Left colon (tissue), 2 donors: ENCODE measurements around the gene RNF208. TPM values are rescaled to one million over a fixed set of nuclear protein-coding genes. Genes with fewer than 3 reads are reported as not detected.

Source experiments
- ATAC-seq: fragments of 200-7000 bp; cut with Tn5 transposase; one replicate; pipeline ENCODE4 v1.9.1; 2020; ENCODE audit warnings: mild to moderate bottlenecking, moderate library complexity
- DNase-seq, 2 donors: peaks; one replicate each; pipeline ENCODE4 v3.0.0-alpha.2; 2020
- intact Hi-C, 2 donors: fragments of 100-400 bp; cut with DNase I in 1 of 2; cut with micrococcal nuclease in 1 of 2; formaldehyde crosslinking; loops; one replicate each; pipeline versions ENCODE4 v1.11.2 to v1.14.0; 2022; cut with DNase I, micrococcal nuclease
- total RNA-seq, 2 donors: library from RNA; stranded (reverse); fragmentation: NEBNext Ultra II Directional; extraction: Animal tissue kit (Norgen Biotek cat#: 25700); gene quantifications; one replicate each; pipeline ENCODE4 v1.2.1, GENCODE V29; 2021
- donor health status: DM: no; HTN: no; CAD: no.
- donor health status: DM: yes; HTN: yes; CAD: no.

Gene RNF208
- total RNA-seq, 2 donors from 2014 or later: 5.1 to 9.7 TPM

GRCh38 chr9:137189297-137190295 is 32.4 kb downstream of the RNF208 start:
- ATAC-seq (peak; percentile 1), DNase-seq (peak in 1 of 2 donors; percentile 11)
- intact Hi-C loops: loop anchor here in 1 of 2 donors (5.0 kb wide), 1 partner anchor 47 kb away; no protein-coding TSS in a partner anchor

DNA sequence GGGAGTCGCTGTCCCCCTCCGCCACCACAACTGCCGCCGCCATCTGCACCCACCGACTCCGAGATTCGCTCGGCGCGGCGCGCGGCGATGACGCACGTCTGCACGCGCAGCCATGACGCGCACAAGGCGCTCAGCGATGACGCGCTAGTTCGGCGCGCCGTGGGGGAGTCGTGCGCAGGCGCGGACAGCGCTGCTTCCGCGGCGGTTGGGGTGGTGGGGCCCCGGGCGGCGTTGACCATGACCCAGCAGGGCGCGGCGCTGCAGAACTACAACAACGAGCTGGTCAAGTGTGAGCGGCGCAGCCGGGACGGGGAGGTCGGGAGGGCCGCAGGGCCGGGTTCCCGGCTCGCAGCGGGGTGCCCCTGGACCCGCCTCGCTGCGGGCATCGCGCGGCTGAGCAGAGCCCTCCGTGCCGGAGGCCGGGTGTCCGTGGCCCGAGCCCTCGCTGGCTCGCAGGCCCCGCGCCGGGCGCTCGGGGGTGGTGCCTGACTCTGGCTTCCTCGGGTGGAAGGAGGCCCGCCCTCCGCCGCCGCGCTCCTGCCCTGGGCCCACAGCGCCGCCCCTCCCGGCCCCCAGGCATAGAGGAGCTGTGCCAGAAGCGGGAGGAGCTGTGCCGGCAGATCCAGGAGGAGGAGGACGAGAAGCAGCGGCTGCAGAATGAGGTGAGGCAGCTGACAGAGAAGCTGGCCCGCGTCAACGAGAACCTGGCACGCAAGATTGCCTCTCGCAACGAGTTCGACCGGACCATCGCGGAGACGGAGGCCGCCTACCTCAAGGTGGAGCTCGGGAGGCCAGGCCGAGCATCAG is 33.3 kb downstream of the RNF208 start, which contains the start of the genes ANAPC2 and SSNA1:
Gene ANAPC2, minus strand, starts transcription at position 71 of the 807 bp plus-strand sequence. Its CDS starts 28 bp downstream, at position 43.
Gene SSNA1, plus strand, starts transcription at position 187 of the 807 bp plus-strand sequence. Its CDS starts 51 bp downstream, at position 238.
- intact Hi-C loops: no loop called here
- DNase-seq (peak; percentile 91 to 95), ATAC-seq (peak; percentile 78)

GRCh38 chr9:137188086-137188489 is 34.0 kb downstream of the RNF208 start:
- no peak for DNase-seq
- peak; percentile 2 for ATAC-seq
- intact Hi-C loops: no loop called here

GRCh38 chr9:137187386-137187785 is 34.7 kb downstream of the RNF208 start:
- ATAC-seq (no peak), DNase-seq (no peak)
- intact Hi-C loops: no loop called here

DNA sequence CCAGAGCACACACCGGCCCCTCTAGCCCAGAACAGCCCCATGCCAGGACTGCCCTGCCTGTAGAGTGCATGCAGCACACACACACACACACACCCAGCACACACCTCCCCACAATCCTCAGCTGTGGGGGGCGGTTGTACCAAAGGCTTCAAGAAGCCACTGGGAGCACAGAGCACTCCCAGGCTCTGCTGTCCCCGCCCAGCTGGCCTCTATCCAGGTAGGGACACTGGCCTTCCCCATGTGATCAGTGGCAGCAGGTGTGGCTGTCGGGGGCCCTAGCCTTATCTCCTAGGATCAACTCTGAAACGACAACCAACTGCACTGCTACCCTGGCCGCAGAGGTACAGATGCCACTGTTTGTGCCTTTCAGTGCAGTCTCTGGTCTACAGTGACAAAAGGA is 35.7 kb downstream of the RNF208 start:
- peak in 1 of 2 donors; percentile 77 for DNase-seq
- intact Hi-C loops: no loop called here
- peak; percentile 12 for ATAC-seq

DNA sequence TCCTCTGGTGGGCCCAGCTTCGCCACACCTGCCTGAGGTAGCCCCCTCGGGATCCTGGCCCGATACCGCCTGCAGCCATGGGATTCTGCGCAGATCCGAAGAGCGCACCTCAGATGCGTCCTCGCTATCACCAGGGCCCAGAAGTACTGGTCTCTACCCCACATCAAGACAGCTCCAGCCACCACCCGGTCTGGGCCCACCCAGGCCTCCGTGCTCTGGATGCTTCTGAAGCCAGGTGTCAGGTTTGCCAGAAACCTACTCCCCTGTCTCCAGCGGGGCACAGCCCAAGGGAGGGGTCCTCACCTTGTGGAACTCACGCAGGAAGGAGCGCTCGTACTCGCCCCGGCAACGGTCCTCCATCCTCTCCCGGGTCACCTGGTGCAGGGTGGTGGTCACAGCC is 36.1 kb downstream of the RNF208 start:
- intact Hi-C loops: no loop called here
- ATAC-seq (no peak), DNase-seq (peak in 1 of 2 donors; percentile 5)

DNA sequence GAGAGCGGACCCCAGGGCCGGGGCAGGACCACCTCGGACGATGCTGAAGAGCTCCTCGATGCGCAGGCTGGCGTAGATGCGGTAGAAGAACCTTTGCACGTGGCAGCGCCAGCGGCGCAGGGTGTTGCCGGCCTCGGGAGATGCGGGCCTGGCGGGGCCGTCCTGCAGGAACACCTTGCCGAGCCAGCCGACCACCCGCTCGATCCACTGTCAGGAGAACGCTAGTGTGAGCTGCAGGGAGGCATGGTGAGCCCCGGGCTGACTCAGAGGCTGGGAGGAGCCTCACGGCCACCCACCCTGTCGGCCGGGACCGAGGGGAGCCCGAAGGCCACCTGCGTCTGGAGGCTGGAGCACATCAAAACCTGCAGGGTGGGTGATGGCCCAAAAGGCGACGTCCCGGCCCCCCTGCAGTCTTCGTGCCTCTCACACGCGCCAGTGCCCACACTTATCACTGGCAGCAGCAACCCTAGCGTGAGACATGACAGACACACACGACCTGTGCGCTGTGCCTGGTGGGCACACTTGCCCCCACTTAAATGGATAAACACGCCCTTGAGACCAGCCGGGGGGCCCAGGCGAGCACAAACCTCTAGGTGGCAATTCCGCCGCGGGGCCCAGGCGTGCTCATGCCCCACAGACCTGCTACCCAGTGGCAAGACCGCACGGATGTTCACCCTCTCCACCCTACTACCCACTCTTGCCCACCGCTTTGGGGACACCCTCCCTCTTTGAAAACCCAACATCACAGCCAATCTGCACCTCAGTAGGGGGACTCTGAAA is 37.0 kb downstream of the RNF208 start:
- intact Hi-C loops: no loop called here
- ATAC-seq (no peak), DNase-seq (peak in 1 of 2 donors; percentile 6)

- intact Hi-C loops: no loop called here
- no peak for ATAC-seq
- no peak for DNase-seq
These were observed 38.0 kb downstream of the RNF208 start for GRCh38 chr9:137183980-137184595.

DNA sequence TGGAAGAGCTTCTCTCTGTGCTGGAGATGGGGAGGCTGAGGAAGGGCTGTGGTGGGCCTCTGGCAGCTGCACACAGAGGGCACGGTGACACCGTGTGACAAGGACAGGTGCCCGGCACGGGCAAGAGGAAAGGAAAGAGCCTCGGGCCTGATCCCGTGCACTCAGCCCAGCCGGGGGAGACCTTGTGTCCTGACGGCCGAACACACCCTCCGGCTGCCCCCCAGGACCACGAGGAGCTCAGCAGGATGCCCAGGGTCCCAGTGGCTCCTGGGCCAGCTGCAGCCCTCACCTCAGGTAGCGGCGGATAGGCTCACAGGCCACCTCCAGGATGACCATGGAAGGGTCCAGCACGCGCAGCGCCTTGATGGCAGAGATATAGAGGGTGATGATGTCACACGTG is 39.2 kb downstream of the RNF208 start:
- intact Hi-C loops: no loop called here
- no peak for DNase-seq
- ATAC-seq: no peak

DNA sequence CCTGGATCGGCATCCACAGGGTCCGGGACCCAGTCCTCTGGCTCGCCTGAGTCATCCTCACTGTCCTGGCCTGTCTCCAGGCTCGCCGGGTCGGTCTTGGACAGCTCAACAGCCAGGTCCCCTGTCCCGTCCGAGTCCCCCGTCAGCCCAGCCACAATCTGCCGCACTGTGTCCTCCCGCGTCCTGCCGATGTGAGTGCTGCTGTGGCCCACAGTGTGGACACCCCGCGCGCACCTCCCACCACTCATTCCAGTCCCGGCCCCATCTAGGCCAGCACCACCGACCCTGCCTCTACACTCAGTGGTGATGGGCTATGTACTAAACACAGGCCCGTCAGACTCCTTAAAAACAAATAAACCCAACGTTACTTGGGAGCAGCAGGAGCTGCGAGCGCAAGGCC is 40.4 kb downstream of the RNF208 start:
- intact Hi-C loops: no loop called here
- ATAC-seq: no peak
- DNase-seq: no peak

- no peak for DNase-seq
- no peak for ATAC-seq
- intact Hi-C loops: no loop called here
These were observed 41.5 kb downstream of the RNF208 start for GRCh38 chr9:137180491-137180890.

DNA sequence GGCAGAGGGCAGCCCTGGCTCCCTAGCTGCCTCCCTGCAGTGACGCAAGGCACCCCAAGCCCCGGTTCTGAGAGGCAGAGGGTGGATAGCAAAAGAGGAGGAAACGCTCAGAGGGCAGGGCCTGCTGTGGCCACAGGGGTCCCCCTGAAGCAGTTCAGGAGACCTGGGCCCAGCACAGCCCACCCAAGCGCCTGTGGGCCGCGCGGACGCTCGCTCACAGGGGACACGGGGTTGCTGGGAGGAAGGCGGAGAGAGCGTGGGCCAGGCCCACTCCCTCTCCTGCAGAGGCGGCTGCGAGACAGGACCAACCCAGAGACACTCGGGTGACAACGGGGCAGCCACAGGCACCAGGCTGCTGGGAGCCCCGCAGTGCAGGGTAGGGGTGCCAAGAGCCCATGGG is 42.3 kb downstream of the RNF208 start:
- no peak for DNase-seq
- intact Hi-C loops: loop anchor here in 1 of 2 donors (10.0 kb wide), 1 partner anchor 45 kb away; the partner anchor contains the start of genes CYSRT1, RNF208 and RNF224
- no peak for ATAC-seq

GRCh38 chr9:137178939-137179630 is 43.0 kb downstream of the RNF208 start:
- DNase-seq (no peak), ATAC-seq (no peak)
- intact Hi-C loops: loop anchor here in 1 of 2 donors (10.0 kb wide), 1 partner anchor 46 kb away; the partner anchor contains the start of genes CYSRT1, RNF208 and RNF224

- DNase-seq (no peak), ATAC-seq (no peak)
- intact Hi-C loops: loop anchor here in 1 of 2 donors (10.0 kb wide), 1 partner anchor 46 kb away; the partner anchor contains the start of genes CYSRT1, RNF208 and RNF224
These were observed 43.7 kb downstream of the RNF208 start for GRCh38 chr9:137178201-137178938.

- peak; percentile 71 for ATAC-seq
- intact Hi-C loops: loop anchor here in 1 of 2 donors (10.0 kb wide), 1 partner anchor 48 kb away; the partner anchor contains the start of genes CYSRT1, RNF208 and RNF224
These were observed 45.5 kb downstream of the RNF208 start for GRCh38 chr9:137176302-137177182.

More at GRCh38 chr9:137176302-137177182, 45.5 kb downstream of the RNF208 start:
- peak in 1 of 2 donors; percentile 55 for DNase-seq
